Measurements from ENCODE around the gene BIN1.

DNA sequence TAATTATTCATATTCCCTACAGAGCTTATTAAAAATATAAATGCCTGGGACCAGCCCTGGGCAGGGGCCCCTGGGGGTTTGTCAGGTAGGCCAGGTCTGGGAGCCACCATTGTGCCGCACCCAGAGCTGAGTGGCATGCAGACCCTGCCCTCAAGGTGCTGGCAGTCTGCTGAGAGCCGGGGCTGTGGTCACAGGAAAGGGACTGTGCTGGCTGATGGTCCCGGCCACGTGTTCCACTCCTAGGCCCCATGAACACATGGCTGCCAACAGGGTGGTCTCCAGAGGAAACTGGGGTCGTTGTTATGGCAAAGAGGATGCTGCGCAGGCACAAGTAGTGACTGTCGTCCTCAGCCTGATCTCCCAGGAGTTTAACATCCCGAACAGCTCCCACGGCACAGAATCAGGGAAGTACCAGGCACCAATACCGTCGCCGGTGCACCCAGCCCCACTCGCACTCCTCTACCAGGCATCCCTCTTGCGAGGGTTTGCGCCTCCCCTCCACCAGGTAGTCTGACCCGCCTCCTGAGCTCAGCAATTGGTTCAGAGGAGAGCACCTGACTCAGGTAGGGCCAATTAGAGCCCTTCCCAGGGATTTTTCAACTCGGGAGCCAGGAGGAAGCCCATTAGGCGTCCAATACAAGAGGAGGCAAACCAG lies 39.2 kb upstream of the BIN1 start:
- TF ChIP-seq, protein P1, sequence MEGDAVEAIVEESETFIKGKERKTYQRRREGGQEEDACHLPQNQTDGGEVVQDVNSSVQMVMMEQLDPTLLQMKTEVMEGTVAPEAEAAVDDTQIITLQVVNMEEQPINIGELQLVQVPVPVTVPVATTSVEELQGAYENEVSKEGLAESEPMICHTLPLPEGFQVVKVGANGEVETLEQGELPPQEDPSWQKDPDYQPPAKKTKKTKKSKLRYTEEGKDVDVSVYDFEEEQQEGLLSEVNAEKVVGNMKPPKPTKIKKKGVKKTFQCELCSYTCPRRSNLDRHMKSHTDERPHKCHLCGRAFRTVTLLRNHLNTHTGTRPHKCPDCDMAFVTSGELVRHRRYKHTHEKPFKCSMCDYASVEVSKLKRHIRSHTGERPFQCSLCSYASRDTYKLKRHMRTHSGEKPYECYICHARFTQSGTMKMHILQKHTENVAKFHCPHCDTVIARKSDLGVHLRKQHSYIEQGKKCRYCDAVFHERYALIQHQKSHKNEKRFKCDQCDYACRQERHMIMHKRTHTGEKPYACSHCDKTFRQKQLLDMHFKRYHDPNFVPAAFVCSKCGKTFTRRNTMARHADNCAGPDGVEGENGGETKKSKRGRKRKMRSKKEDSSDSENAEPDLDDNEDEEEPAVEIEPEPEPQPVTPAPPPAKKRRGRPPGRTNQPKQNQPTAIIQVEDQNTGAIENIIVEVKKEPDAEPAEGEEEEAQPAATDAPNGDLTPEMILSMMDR (IDR thresholded peaks at IDR 0.05; ENCODE audit: low read depth, low read length) = no peak
- no peak for TF ChIP-seq EZH2phosphoT487 (IDR thresholded peaks at IDR 0.05; ENCODE audit: low read depth)
